Right ventricle myocardium superior (tissue), 1 donor: ENCODE results near the gene MARS1. TPM values are rescaled to one million over a fixed set of nuclear protein-coding genes. Genes with fewer than 3 reads are reported as not detected.

Source experiments
- ATAC-seq: fragments of 200-7000 bp; cut with Tn5 transposase; one replicate; pipeline ENCODE4 v1.9.1; 2020; ENCODE audit warnings: mild to moderate bottlenecking; ENCODE audit not compliant: poor library complexity
- DNase-seq: peaks from one replicate; pipeline ENCODE4 v3.0.0-alpha.2; 2020
- intact Hi-C: fragments of 100-400 bp; cut with DNase I; formaldehyde crosslinking; loops from one replicate; pipeline ENCODE4 v1.11.2; 2022
- total RNA-seq: library from RNA; stranded (reverse); fragmentation: NEBNext Ultra II Directional; extraction: Animal tissue kit (Norgen Biotek cat#: 25700); gene quantifications from one replicate; pipeline ENCODE4 v1.2.1, GENCODE V29; 2021
- donor health status: DM: no; HTN: yes; CAD: no; lungs with severe emphysema.

MARS1 gene
- total RNA-seq, 1 donor from 2014 or later, result 63.5 TPM

DNA sequence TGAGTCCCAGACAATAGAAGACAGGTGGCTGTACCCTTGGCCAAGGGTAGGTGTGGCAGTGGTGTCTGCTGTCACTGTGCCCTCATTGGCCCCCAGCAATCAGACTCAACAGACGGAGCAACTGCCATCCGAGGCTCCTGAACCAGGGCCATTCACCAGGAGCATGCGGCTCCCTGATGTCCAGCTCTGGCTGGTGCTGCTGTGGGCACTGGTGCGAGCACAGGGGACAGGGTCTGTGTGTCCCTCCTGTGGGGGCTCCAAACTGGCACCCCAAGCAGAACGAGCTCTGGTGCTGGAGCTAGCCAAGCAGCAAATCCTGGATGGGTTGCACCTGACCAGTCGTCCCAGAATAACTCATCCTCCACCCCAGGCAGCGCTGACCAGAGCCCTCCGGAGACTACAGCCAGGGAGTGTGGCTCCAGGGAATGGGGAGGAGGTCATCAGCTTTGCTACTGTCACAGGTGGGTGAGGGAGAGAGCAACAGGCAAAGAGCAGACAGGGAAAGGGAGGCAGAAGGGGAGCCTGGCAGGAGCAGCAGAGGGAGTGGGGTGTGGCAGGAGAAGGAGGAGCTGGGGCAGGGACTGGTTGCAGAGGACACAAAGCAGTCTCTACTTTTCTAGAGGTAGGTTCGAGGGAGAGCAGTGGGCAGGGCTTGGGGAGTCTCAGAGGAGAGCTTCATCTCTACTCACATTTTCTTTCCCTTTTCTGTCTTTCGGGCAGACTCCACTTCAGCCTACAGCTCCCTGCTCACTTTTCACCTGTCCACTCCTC is 32.3 kb upstream of the MARS1 start:
- DNase-seq (no peak), ATAC-seq (no peak)
- intact Hi-C loops, result no loop called here

GRCh38 chr12:57456145-57456700 is 31.6 kb upstream of the MARS1 start:
- no peak for ATAC-seq
- intact Hi-C loops, result no loop called here
- DNase-seq, result no peak

GRCh38 chr12:57456737-57457490 is 31.0 kb upstream of the MARS1 start:
- DNase-seq, result no peak
- no peak for ATAC-seq

DNA sequence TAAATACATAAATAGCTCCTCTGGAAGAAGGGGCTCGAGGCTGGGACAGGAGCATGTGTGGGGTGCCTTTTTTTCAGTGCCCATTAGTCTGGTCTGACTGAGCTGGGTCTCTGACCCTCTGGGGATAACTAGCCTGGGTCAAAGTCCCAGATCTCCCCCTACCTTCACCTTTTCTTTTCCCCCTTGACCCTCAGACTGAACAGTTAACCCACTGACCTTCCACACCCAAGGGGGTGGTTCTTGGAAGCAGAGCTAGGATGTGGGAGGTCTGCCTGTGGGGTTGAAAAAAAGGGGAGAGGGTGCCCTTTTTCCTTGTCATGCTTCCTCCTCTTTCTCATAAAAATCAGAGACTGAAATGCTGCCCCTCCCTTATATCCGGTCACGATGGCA is 29.2 kb upstream of the MARS1 start:
- intact Hi-C loops, result no loop called here
- DNase-seq, result no peak
- no peak for ATAC-seq

More at GRCh38 chr12:57456737-57457490, 31.0 kb upstream of the MARS1 start:
- intact Hi-C loops, result no loop called here

- ATAC-seq (peak; percentile 86), DNase-seq (peak; percentile 97)
- intact Hi-C loops, result no loop called here
Measured at GRCh38 chr12:57459055-57459749, 28.7 kb upstream of the MARS1 start.

- intact Hi-C loops, result no loop called here
- peak; percentile 66 for ATAC-seq
- DNase-seq, result no peak
Measured at GRCh38 chr12:57459750-57460467, 28.0 kb upstream of the MARS1 start, which contains the start of gene GLI1. Gene GLI1, plus strand, starts transcription at chr12:57459785. Its CDS starts 3,907 bp downstream, at chr12:57463692.

DNA sequence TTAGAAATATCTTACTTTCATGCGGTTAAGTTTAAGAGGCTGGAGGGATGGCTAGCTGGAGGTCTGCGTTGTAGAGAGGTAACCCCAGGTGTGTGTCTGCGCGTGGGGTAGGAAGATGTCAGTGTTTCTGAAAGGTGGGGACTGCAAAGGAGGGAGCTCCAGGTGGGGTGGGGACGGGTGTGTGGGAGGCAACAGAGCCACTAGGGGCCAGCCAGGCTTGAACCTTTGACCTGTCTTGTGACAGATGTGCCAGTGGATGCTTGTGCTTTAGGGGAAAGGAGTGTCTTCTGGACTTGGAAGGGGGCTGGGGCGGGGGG is 27.4 kb upstream of the MARS1 start:
- DNase-seq, result no peak
- intact Hi-C loops, result no loop called here

DNA sequence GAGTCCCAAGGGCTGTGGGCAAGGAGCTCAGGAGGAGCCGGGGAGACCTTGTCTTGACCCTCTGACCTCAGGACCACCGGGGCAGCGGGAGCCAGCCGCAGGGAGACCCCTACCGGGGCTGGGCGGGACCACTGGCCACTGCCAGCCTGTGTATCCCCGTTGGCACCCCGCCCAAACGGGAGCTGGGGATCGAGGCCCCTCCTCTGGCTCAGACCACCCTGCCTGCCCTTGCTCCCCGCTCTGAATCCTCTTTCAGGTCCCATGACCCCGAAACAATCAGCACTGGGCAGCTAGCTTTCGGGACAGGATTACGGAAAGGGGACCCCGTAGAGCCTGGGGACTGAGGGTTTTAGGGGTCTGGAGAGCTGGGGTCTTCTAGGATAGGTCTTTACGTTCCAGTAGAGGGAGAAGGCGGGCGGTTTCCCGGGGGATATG is 27.0 kb upstream of the MARS1 start:
- ATAC-seq (no peak), DNase-seq (no peak)
- intact Hi-C loops, result no loop called here

More for the DNA sequence above, 27.4 kb upstream of the MARS1 start:
- ATAC-seq, result no peak

GRCh38 chr12:57461276-57461916 is 26.5 kb upstream of the MARS1 start:
- peak; percentile 77 for DNase-seq
- ATAC-seq, result peak; percentile 50
- intact Hi-C loops, result no loop called here

DNA sequence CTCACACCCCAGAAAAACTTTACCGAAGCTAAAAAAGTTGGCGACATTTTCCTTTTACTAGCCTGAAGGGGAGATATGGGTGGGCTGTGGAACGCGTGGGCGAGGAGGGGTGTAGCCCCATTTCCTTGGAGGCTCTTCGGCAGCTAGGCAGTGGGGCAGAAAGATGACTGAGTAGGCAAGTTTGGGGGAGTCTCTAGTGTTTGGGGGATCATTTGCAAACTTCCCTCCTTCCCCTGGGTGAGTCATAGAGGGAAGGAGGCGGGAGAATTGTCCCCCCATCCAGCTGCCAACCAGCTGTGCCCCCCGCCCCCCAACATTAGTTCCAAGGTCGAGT is 26.0 kb upstream of the MARS1 start:
- DNase-seq, result no peak
- no peak for ATAC-seq
- intact Hi-C loops, result no loop called here

DNA sequence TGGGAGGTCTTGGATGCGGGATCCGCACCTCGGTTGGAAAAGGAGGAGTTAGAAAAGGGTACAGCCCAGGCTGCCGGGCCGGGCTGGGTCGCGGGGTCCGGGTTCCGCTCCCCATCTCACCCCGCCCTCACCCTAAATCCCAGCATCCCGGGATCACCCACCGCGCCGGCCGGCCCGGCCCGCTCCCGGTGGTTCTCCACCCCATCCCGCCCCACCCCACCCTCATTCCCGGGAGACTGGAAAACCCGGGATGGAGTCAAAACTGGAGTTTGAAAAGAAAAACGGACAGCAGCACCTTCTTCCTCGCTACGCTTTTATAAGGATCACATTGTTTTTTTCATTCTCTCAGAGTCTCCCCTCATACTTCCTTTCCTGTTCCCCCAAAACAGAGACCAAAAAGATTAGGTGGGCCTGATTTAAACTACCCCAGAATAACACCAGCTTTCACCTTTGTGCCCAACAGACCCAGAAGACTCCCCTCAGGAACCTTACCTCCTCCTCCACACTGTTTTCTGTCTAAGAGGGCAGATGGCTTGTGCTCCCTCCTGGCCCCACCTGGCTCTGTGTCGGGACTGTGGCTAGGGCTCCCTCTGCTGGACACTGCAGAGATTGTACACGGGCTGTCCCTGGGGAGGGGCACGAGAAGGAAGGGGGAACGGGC is 25.5 kb upstream of the MARS1 start:
- ATAC-seq, result peak; percentile 78
- peak; percentile 87 for DNase-seq
- intact Hi-C loops, result no loop called here

- intact Hi-C loops, result no loop called here
- DNase-seq (no peak), ATAC-seq (no peak)
Measured at GRCh38 chr12:57462912-57463253, 25.0 kb upstream of the MARS1 start.

- ATAC-seq, result no peak
- no peak for DNase-seq
- intact Hi-C loops, result no loop called here
Measured at GRCh38 chr12:57464569-57464968, 23.3 kb upstream of the MARS1 start.

GRCh38 chr12:57465030-57465746 is 22.7 kb upstream of the MARS1 start:
- intact Hi-C loops, result no loop called here
- ATAC-seq (no peak), DNase-seq (no peak)

DNA sequence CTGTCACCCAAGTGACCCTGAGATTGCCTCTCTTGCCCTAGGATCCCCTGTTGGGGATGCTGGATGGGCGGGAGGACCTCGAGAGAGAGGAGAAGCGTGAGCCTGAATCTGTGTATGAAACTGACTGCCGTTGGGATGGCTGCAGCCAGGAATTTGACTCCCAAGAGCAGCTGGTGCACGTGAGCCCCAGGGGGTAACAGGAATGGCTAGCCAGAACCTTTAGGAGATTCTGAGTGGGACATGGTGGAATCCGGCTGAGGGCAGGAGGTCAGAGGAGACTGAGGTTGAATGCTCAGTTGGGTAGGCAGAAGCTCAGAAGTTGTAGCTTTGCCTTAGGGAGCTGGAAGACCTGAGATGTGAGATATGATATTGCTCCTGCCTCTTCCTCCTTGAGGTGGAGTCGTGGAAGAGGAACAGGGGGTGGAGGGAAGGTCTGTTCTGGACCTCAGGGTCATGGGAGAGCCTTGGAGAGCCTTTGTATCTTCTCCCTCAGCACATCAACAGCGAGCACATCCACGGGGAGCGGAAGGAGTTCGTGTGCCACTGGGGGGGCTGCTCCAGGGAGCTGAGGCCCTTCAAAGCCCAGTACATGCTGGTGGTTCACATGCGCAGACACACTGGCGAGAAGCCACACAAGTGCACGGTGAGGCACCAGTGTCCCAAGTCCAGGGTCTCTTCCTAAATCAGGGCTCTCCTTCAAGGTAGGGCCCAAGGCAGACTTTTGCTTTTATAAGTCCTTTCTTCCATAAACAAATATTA is 21.9 kb upstream of the MARS1 start:
- ATAC-seq, result no peak
- no peak for DNase-seq
- intact Hi-C loops, result no loop called here

DNA sequence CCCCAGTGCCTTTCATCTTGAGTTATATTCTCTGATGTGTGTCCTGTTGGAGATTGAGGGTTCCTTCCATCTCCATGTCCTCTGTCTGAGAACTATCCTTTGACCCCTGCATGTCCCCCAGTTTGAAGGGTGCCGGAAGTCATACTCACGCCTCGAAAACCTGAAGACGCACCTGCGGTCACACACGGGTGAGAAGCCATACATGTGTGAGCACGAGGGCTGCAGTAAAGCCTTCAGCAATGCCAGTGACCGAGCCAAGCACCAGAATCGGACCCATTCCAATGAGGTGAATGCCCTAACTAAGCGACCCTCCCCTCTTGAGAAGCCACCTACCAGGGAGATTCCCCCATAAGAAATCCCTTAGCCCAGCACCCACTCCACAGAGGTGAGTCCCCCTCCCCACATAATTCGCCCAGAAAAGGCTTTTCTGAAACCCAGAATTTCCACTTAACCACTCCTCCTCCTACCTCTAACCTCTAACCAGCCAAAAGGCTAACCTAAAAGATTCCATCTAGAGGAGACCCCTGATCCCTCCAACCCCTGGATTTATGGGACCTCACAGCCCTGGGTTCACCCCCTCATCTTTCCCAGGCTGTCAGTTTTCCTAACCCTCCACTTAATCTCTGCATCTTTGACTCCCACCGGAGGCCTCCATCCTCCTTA is 20.5 kb upstream of the MARS1 start:
- DNase-seq, result no peak
- ATAC-seq, result no peak
- intact Hi-C loops, result no loop called here
